Measurements from ENCODE around the gene NOTUM. TPM values are rescaled to one million over a fixed set of nuclear protein-coding genes. Genes with fewer than 3 reads are reported as not detected.

Gene NOTUM
- total RNA-seq, 1 experiment from 2014 or later: not detected

DNA sequence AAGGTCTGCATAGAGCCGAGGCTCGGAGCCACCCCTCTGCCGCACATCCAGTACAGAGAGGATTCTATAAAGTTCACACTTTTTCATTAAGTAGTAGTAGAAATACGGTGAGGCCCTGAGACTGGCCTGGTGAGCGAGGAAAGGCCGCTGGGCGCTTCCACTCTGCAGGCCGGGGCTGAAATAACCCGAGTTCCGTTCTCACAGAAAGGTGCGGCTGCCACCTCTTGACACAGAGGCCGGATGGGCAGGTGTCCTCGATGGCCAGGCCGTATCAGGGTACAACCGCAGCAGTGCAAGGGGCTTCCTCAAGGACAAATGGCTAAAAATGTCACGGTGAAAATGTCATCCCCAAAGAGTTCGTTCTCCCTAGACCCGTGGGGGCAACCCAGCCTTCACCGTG is 49.0 kb downstream of the NOTUM start:
- POLR2A ChIA-PET (ENCODE audit: low non-redundant PET): no interaction called here

DNA sequence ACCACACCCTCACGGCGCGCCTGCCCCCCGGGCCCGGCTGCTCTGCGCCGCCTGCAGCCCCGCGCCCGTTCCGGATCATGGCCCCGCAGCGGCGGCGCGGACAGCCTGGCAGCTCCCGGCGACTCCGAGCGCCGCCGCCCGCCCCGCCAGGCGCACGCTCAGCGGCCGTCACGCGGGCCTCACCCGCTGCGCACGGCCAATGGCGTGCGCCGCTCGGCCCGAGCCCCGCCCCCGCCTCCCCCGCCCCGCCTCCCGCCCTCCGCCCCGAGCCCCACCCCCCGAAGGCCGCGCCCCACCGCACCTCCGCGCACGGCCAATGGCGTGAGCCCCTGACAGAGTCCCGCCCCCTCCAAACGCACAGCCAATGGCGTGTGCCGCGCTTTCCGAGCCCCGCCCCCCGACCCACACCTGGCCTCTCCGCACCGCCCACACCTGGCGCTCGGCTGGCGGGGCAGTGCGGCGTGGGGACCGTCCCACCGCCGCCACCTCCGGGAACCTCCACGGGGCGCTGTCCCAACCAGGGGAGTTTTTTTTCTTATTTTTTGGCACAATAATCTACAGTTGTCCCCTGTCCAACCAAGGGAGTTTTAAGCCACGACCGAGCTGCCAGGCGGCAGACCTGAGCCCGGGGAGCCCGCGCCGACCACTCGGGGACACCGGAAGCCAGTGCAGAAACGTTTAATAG is 49.6 kb downstream of the NOTUM start, which contains the start of gene PCYT2:
Gene PCYT2 (minus strand): TSS at position 123 of the 685 bp plus-strand sequence. CDS start 44 bp downstream, at position 79.
- CTCF ChIA-PET: no interaction called here
- H3K36me3 ChIP-seq (ENCODE audit: insufficient read depth, low read length, poor library complexity, severe bottlenecking): peaks cover 48% of the 10 kb centered on the region

More for the DNA sequence above, 49.0 kb downstream of the NOTUM start:
- Histone ChIP-seq H3K27ac (ENCODE audit: low read depth, low read length, poor library complexity, severe bottlenecking) (peak overlapping the region; percentile 51), H3K4me3 (ENCODE audit: low read depth, low read length, poor library complexity, severe bottlenecking) (peak overlapping the region; percentile 33), H3K36me3 (ENCODE audit: insufficient read depth, low read length, poor library complexity, severe bottlenecking) (peaks cover 44% of the 10 kb centered on the region), H3K4me1 (ENCODE audit: insufficient read depth, low read length, poor library complexity, severe bottlenecking) (peaks cover 10% of the 10 kb centered on the region), H3K27me3 (replicated peaks; ENCODE audit: insufficient read depth, low read depth, low read length, poor library complexity) (no peaks in the 10 kb centered on the region), H3K9me3 (ENCODE audit: low read depth, low read length, poor library complexity, severe bottlenecking) (no peaks in the 10 kb centered on the region)
- intact Hi-C loops (cut with micrococcal nuclease; ENCODE audit: unreplicated experiment): no loop called here
- TF ChIP-seq EZH2 (IDR thresholded peaks at IDR 0.05; ENCODE audit: borderline replicate concordance, low read depth, low read length, poor library complexity, severe bottlenecking): no peak
- TF ChIP-seq, protein P1, sequence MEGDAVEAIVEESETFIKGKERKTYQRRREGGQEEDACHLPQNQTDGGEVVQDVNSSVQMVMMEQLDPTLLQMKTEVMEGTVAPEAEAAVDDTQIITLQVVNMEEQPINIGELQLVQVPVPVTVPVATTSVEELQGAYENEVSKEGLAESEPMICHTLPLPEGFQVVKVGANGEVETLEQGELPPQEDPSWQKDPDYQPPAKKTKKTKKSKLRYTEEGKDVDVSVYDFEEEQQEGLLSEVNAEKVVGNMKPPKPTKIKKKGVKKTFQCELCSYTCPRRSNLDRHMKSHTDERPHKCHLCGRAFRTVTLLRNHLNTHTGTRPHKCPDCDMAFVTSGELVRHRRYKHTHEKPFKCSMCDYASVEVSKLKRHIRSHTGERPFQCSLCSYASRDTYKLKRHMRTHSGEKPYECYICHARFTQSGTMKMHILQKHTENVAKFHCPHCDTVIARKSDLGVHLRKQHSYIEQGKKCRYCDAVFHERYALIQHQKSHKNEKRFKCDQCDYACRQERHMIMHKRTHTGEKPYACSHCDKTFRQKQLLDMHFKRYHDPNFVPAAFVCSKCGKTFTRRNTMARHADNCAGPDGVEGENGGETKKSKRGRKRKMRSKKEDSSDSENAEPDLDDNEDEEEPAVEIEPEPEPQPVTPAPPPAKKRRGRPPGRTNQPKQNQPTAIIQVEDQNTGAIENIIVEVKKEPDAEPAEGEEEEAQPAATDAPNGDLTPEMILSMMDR (conservative IDR thresholded peaks at IDR 0.05; ENCODE audit: low read depth, low read length): no peak
- CTCF ChIA-PET: no interaction called here
- DNase-seq (ENCODE audit: low spot score): no peak
- BruUV-seq (replicated peaks): no TSS peak

DNA sequence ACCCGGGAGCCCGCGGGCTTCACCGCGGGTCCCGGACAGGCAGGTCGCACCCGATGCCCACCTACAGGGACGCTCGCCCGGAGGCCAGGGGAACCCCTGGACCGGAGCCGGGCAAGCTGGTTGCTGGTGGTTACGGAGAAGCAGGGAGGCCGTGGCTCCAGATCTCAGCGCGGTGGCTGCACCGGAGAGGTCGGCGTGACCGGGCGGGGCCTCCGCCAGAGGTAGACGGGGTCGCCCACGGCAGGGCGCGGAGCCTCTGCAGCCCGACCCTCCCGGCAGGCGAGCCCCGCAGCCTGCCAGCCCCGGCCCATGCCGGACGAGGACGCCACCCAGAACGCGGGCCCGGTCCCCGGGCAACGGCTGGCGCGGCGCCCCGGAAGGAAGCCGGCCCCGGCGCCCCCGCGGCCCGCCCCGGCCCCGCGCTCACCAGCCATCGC is 50.1 kb downstream of the NOTUM start:
- TF ChIP-seq, protein P1 (conservative IDR thresholded peaks at IDR 0.05; ENCODE audit: low read depth, low read length): no peak
- TF ChIP-seq EZH2 (IDR thresholded peaks at IDR 0.05; ENCODE audit: borderline replicate concordance, low read depth, low read length, poor library complexity, severe bottlenecking): no peak
- DNase-seq (ENCODE audit: low spot score): no peak
- H3K4me1 ChIP-seq (ENCODE audit: insufficient read depth, low read length, poor library complexity, severe bottlenecking): peaks cover 5% of the 10 kb centered on the region
- ChIA-PET POLR2A (ENCODE audit: low non-redundant PET) (no interaction called here), CTCF (no interaction called here)
- intact Hi-C loops (cut with micrococcal nuclease; ENCODE audit: unreplicated experiment): no loop called here
- H3K36me3 ChIP-seq (ENCODE audit: insufficient read depth, low read length, poor library complexity, severe bottlenecking): peaks cover 53% of the 10 kb centered on the region
- H3K27ac ChIP-seq (ENCODE audit: low read depth, low read length, poor library complexity, severe bottlenecking): peak overlapping the region; percentile 62
- no peaks in the 10 kb centered on the region for H3K9me3 ChIP-seq (ENCODE audit: low read depth, low read length, poor library complexity, severe bottlenecking)
- no TSS peak for BruUV-seq (replicated peaks)
- no peaks in the 10 kb centered on the region for H3K27me3 ChIP-seq (replicated peaks; ENCODE audit: insufficient read depth, low read depth, low read length, poor library complexity)
- peak overlapping the region; percentile 90 for H3K4me3 ChIP-seq (ENCODE audit: low read depth, low read length, poor library complexity, severe bottlenecking)

More for the DNA sequence above, 49.6 kb downstream of the NOTUM start, which contains the start of gene PCYT2:
- H3K27me3 ChIP-seq (replicated peaks; ENCODE audit: insufficient read depth, low read depth, low read length, poor library complexity): no peaks in the 10 kb centered on the region
- peak within 1 kb of the TSS; percentile 62 for H3K27ac ChIP-seq (ENCODE audit: low read depth, low read length, poor library complexity, severe bottlenecking)
- TF ChIP-seq EZH2 (IDR thresholded peaks at IDR 0.05; ENCODE audit: borderline replicate concordance, low read depth, low read length, poor library complexity, severe bottlenecking): no peak
- TF ChIP-seq, protein P1 (conservative IDR thresholded peaks at IDR 0.05; ENCODE audit: low read depth, low read length): no peak
- DNase-seq (ENCODE audit: low spot score): peak; percentile 91
- peak within 1 kb of the TSS; percentile 90 for H3K4me3 ChIP-seq (ENCODE audit: low read depth, low read length, poor library complexity, severe bottlenecking)
- intact Hi-C loops (cut with micrococcal nuclease; ENCODE audit: unreplicated experiment): no loop called here
- BruUV-seq (replicated peaks): no TSS peak
- H3K9me3 ChIP-seq (ENCODE audit: low read depth, low read length, poor library complexity, severe bottlenecking): no peaks in the 10 kb centered on the region
- H3K4me1 ChIP-seq (ENCODE audit: insufficient read depth, low read length, poor library complexity, severe bottlenecking): peaks cover 5% of the 10 kb centered on the region
- POLR2A ChIA-PET (ENCODE audit: low non-redundant PET): no interaction called here

Measured in A673 (cell line).